ENCODE data around the gene ZDHHC3. TPM values are rescaled to one million over a fixed set of nuclear protein-coding genes. Genes with fewer than 3 reads are reported as not detected.
A peak's percentile ranks its signal among the peaks of the same experiment; 100 is the strongest.

Gene ZDHHC3
- total and polyA plus RNA-seq, 3 experiments from 2014 or later, result 40.9 to 46.3 (median 41.8) TPM

DNA sequence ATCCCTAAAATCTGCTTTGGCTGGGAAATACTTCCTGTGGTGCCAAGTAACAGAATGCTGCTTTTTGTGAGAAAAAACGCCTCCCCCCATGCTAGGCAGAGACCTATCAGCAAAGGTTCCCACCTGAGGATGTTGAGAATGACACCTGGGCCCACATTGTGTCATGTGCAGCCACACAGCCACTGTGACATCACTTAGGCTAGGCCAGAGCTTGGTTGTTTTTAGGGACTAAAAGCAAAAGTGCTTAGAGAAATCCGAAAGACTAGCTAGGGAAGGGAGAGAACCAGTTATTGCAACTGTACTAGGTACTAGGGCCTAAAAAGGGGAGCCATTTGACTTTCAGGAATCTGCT is 6.2 kb downstream of the ZDHHC3 start:
- H3K4me3 Mint-ChIP-seq, result peak overlapping the region in 4 of 7 donors; percentile 18 to 75 (median 44)
- CTCF ChIA-PET, result no interaction called here
- POLR2A ChIA-PET, result no interaction called here
- peaks cover 65 to 81% (median 81%) of the 10 kb centered on the region in 3 donors for H3K4me1 Mint-ChIP-seq
- no peak for DNase-seq
- no peaks in the 10 kb centered on the region for H3K27me3 Mint-ChIP-seq
- Histone ChIP-seq H3K36me3 (ENCODE audit: insufficient read depth, low read length) (no peaks in the 10 kb centered on the region), H3K9me3 (ENCODE audit: low read length) (no peaks in the 10 kb centered on the region), H3K27me3 (ENCODE audit: insufficient read depth, low read length, poor library complexity, severe bottlenecking) (no peaks in the 10 kb centered on the region), H3K4me1 (ENCODE audit: insufficient read depth, low read length) (peaks cover 41% of the 10 kb centered on the region), H3K4me3 (ENCODE audit: low read length) (no peak overlapping the region), H3K27ac (ENCODE audit: low read depth, low read length) (peak overlapping the region; percentile 25)
- H3K27ac Mint-ChIP-seq, result peak overlapping the region; percentile 70 to 93 (median 80)
- H3K36me3 Mint-ChIP-seq, result peaks cover 0 to 4% (median 1%) of the 10 kb centered on the region in 3 donors
- no peaks in the 10 kb centered on the region for H3K9me3 Mint-ChIP-seq

DNA sequence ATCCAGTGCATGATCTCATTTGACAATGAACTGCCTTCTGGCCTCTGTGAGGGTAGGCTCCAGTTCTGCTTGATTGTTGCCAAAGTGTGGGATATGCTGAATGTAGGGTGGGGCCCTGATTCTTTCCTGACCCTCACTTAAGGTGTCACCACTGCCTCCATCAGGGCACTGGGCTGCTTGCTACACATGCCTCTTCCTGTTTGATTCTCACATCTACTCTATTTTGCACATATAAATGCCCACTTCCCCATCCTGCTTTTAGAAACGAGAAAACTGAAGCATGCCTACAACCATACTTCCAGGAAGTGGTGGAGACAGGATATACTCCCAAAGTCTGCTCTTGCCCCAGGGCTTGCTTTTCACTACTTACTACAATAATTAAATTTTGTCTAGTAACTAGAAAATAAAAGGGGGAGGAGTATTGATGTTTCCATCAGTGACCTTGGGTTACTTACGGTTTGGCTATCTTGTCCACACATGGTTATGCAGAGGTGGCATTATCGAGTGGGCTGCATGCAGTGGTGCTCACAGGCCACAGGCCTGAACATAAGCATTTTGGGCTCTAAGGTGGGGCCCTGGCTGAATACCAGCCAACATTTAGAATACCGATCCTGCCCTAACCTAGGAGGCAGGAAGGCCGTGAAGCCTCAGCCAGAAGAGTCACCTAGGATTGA is 6.7 kb downstream of the ZDHHC3 start:
- Histone ChIP-seq H3K9me3 (ENCODE audit: low read length) (no peaks in the 10 kb centered on the region), H3K4me3 (ENCODE audit: low read length) (no peak overlapping the region), H3K27me3 (ENCODE audit: insufficient read depth, low read length, poor library complexity, severe bottlenecking) (no peaks in the 10 kb centered on the region), H3K4me1 (ENCODE audit: insufficient read depth, low read length) (peaks cover 35% of the 10 kb centered on the region), H3K36me3 (ENCODE audit: insufficient read depth, low read length) (no peaks in the 10 kb centered on the region), H3K27ac (ENCODE audit: low read depth, low read length) (peak overlapping the region; percentile 25)
- Mint-ChIP-seq H3K27ac (peak overlapping the region; percentile 1 to 93 (median 80)), H3K27me3 (no peaks in the 10 kb centered on the region), H3K4me3 (peak overlapping the region in 5 of 7 donors; percentile 20 to 64 (median 30)), H3K4me1 (peaks cover 62 to 81% (median 81%) of the 10 kb centered on the region in 3 donors), H3K9me3 (no peaks in the 10 kb centered on the region), H3K36me3 (peaks cover 0 to 4% (median 1%) of the 10 kb centered on the region in 3 donors)
- ChIA-PET CTCF (no interaction called here), POLR2A (no interaction called here)
- peak in 1 of 5 donors; percentile 24 for DNase-seq

DNA sequence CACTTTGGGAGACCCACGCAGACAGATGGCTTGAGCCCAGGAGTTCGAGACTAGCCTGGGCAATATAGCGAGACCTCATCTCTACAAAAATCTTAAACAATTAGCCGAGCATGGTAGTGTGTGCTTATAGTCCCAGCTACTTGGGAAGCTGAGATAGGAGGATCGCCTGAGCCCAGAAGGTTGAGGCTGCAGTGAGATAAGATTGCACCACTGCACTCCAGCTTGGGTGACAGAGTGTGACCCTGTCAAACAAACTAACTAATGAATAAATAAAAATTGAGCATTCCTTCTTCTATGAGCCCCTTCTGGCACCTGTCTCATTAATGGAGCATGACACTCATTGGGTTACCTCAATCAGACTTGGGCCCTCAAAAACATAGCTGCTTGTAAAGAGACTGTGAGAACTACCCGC is 7.5 kb downstream of the ZDHHC3 start:
- peak overlapping the region in 2 of 7 donors; percentile 42 to 64 for H3K4me3 Mint-ChIP-seq

DNA sequence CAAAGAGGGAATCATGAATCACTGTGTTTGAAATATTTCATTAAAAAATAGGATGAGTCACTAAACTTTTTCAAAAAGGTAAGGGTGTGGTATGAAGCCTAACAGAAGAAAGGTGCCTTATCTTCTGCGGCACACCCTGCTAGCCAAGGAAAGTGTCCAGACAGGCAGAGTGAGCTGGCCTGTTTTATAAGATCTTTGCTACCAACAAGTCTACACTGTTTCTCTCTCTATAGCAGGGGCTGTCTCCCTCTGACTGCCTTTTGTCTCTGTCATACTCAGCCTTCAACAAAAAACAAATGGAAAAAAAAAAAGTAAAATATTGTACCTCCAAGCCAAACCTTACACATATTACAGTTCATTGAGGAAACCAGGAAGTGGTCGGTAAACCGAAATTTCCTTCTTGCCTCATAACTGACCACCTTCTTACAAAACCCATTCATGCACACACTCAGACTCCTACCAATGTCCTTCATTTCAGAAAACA is 9.1 kb downstream of the ZDHHC3 start:
- peaks cover 68 to 91% (median 90%) of the 10 kb centered on the region in 3 donors for H3K4me1 Mint-ChIP-seq
- H3K27ac Mint-ChIP-seq, result peak overlapping the region in 6 of 8 donors; percentile 7 to 87 (median 30)
- ChIA-PET CTCF (no interaction called here), POLR2A (no interaction called here)
- Histone ChIP-seq H3K4me1 (ENCODE audit: insufficient read depth, low read length) (peaks cover 31% of the 10 kb centered on the region), H3K27me3 (ENCODE audit: insufficient read depth, low read length, poor library complexity, severe bottlenecking) (no peaks in the 10 kb centered on the region), H3K36me3 (ENCODE audit: insufficient read depth, low read length) (no peaks in the 10 kb centered on the region), H3K4me3 (ENCODE audit: low read length) (no peak overlapping the region), H3K9me3 (ENCODE audit: low read length) (no peaks in the 10 kb centered on the region), H3K27ac (ENCODE audit: low read depth, low read length) (no peak overlapping the region)
- H3K36me3 Mint-ChIP-seq, result peaks cover 0 to 3% (median 2%) of the 10 kb centered on the region in 3 donors
- peak overlapping the region in 1 of 7 donors; percentile 1 for H3K4me3 Mint-ChIP-seq
- peaks cover 0 to 2% of the 10 kb centered on the region in 2 donors for H3K27me3 Mint-ChIP-seq
- no peaks in the 10 kb centered on the region for H3K9me3 Mint-ChIP-seq
- no peak for DNase-seq

More for the DNA sequence above, 7.5 kb downstream of the ZDHHC3 start:
- H3K27ac Mint-ChIP-seq, result peak overlapping the region in 7 of 8 donors; percentile 4 to 93 (median 74)
- DNase-seq, result no peak
- H3K9me3 Mint-ChIP-seq, result no peaks in the 10 kb centered on the region
- H3K27me3 Mint-ChIP-seq, result peaks cover 0 to 2% of the 10 kb centered on the region in 2 donors
- CTCF ChIA-PET, result no interaction called here
- Histone ChIP-seq H3K27ac (ENCODE audit: low read depth, low read length) (no peak overlapping the region), H3K27me3 (ENCODE audit: insufficient read depth, low read length, poor library complexity, severe bottlenecking) (no peaks in the 10 kb centered on the region), H3K4me1 (ENCODE audit: insufficient read depth, low read length) (peaks cover 31% of the 10 kb centered on the region), H3K36me3 (ENCODE audit: insufficient read depth, low read length) (no peaks in the 10 kb centered on the region), H3K9me3 (ENCODE audit: low read length) (no peaks in the 10 kb centered on the region), H3K4me3 (ENCODE audit: low read length) (no peak overlapping the region)
- peaks cover 65 to 82% (median 82%) of the 10 kb centered on the region in 3 donors for H3K4me1 Mint-ChIP-seq
- H3K36me3 Mint-ChIP-seq, result peaks cover 0 to 6% (median 1%) of the 10 kb centered on the region in 3 donors
- POLR2A ChIA-PET, result no interaction called here

DNA sequence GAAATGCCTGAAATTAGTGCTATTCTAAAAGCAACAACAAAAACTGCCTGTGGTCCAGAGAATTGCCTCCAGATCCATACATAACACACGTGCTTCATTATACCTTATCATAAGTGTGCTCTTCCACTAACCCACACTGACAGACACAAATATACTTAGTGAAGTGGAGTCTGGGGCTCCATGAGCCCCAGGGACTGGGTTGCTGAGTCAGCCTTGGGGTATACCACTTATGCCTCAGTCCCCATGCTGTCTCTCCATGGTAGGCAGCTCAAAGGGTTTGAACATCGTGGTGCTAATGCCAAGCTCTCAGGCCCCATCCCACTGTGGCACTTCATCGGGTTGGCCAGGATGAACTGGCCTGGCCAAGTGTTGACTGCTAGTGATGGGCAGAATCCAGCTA is 10.8 kb downstream of the ZDHHC3 start:
- Mint-ChIP-seq H3K27me3 (peaks cover 0 to 2% of the 10 kb centered on the region in 2 donors), H3K27ac (peak overlapping the region in 2 of 8 donors; percentile 10 to 71), H3K9me3 (no peaks in the 10 kb centered on the region), H3K4me1 (peaks cover 66 to 87% (median 85%) of the 10 kb centered on the region in 3 donors), H3K4me3 (no peak overlapping the region), H3K36me3 (peaks cover 0 to 3% (median 3%) of the 10 kb centered on the region in 3 donors)
- no peaks in the 10 kb centered on the region for H3K36me3 ChIP-seq (ENCODE audit: insufficient read depth, low read length)
- DNase-seq, result no peak
- no peaks in the 10 kb centered on the region for H3K27me3 ChIP-seq (ENCODE audit: insufficient read depth, low read length, poor library complexity, severe bottlenecking)
- ChIA-PET CTCF (interaction anchor here (0.5 kb wide), 1 partner anchor 695 kb away, joined by 3 read pairs; no protein-coding TSS in a partner anchor), POLR2A (no interaction called here)
- H3K4me3 ChIP-seq (ENCODE audit: low read length), result no peak overlapping the region
- H3K27ac ChIP-seq (ENCODE audit: low read depth, low read length), result no peak overlapping the region
- no peaks in the 10 kb centered on the region for H3K9me3 ChIP-seq (ENCODE audit: low read length)
- H3K4me1 ChIP-seq (ENCODE audit: insufficient read depth, low read length), result peaks cover 27% of the 10 kb centered on the region

DNA sequence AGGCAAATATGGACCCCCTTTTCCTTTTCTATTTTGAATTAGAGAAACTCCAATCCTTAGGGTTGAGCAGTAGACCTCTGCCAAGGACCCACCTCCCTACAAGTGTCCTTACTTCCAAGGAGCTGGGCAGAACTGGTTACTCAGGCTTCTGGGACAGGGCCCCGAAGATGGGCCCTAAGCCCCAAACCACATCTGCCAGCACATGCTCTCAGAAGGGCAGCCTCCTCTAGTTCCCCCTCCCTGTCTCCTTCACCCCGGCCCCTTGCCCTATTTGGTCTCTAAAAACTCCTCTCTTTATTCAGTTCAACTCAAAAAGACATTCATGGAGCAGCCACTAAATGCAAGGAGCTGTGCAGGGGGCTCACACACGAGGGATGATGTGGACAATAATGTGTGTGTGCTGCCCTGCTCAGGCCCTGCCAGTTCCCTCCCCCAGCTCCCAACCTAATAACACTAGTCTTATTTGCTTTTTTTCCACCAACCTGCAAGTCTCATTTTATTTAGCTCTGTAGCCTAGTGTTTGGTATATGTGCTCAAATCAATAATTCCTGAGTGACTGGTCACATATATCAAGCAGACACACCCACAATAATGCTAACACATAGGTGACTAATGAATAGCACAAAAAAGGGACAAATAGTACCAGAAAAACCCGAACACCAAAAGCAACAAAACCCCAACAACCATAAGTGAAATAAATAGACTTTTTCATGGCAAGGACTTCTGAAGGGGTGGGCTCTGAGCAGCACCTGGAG is 12.2 kb downstream of the ZDHHC3 start:
- ChIA-PET CTCF (no interaction called here), POLR2A (no interaction called here)
- Mint-ChIP-seq H3K4me1 (peaks cover 52 to 72% (median 71%) of the 10 kb centered on the region in 3 donors), H3K9me3 (no peaks in the 10 kb centered on the region), H3K27ac (peak overlapping the region in 1 of 8 donors; percentile 80), H3K27me3 (peaks cover 0 to 2% of the 10 kb centered on the region in 2 donors), H3K36me3 (peaks cover 0 to 11% (median 3%) of the 10 kb centered on the region in 3 donors), H3K4me3 (peak overlapping the region in 1 of 7 donors; percentile 52)
- Histone ChIP-seq H3K36me3 (ENCODE audit: insufficient read depth, low read length) (peaks cover 8% of the 10 kb centered on the region), H3K27me3 (ENCODE audit: insufficient read depth, low read length, poor library complexity, severe bottlenecking) (no peaks in the 10 kb centered on the region), H3K27ac (ENCODE audit: low read depth, low read length) (no peak overlapping the region), H3K4me3 (ENCODE audit: low read length) (no peak overlapping the region), H3K9me3 (ENCODE audit: low read length) (no peaks in the 10 kb centered on the region), H3K4me1 (ENCODE audit: insufficient read depth, low read length) (peaks cover 12% of the 10 kb centered on the region)
- no peak for DNase-seq

DNA sequence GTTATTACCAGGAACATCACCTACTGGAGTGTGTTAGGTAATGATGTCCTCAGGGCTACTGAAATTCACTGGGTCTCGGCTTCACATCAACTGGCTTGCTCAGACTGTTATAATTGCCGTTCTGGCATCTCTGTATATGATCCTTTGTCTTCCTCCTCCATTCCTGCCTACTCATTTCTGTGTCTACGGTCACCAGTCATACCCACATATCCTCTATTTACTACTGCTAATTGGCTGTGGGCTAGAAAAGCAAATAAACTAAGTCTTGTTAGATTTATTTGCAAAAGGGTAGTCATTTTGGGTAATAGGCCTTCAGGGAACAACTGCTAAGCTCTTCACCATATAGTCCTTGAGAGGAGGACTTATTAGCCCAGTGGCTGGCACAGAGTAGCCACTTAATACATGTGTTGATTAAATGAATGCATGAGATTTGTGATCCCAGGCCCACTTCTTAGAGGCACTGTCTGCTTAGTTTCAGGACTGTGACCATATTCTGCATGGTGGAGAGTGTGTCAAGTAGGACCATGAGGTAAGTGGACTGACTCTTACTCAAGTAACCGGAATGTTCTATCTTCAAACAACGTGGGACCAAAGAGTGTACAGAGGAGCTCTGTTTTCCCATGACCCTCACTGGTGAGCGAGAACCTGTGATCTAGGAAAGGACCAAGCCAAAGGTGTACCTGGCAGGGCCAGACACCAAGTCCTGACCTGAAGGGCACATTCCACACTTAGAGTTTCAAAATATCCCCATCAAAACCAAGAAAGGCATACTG is 13.2 kb downstream of the ZDHHC3 start:
- Mint-ChIP-seq H3K4me3 (no peak overlapping the region), H3K4me1 (peaks cover 43 to 65% (median 63%) of the 10 kb centered on the region in 3 donors), H3K27me3 (peaks cover 0 to 2% of the 10 kb centered on the region in 2 donors), H3K27ac (peak overlapping the region in 1 of 8 donors; percentile 41), H3K9me3 (no peaks in the 10 kb centered on the region), H3K36me3 (peaks cover 0 to 20% (median 4%) of the 10 kb centered on the region in 3 donors)
- H3K36me3 ChIP-seq (ENCODE audit: insufficient read depth, low read length), result peaks cover 14% of the 10 kb centered on the region
- POLR2A ChIA-PET, result no interaction called here
- H3K4me1 ChIP-seq (ENCODE audit: insufficient read depth, low read length), result peaks cover 8% of the 10 kb centered on the region
- CTCF ChIA-PET, result no interaction called here
- no peaks in the 10 kb centered on the region for H3K9me3 ChIP-seq (ENCODE audit: low read length)
- no peak overlapping the region for H3K27ac ChIP-seq (ENCODE audit: low read depth, low read length)
- no peak overlapping the region for H3K4me3 ChIP-seq (ENCODE audit: low read length)
- DNase-seq, result no peak
- H3K27me3 ChIP-seq (ENCODE audit: insufficient read depth, low read length, poor library complexity, severe bottlenecking), result no peaks in the 10 kb centered on the region

Data from CD8-positive, alpha-beta memory T cell (primary cell).